Lower leg skin (tissue), 3 donors: ENCODE measurements around the gene TSC1.

Experiments used
- CTCF ChIP-seq, 3 donors: fragments of 450-650 bp; IDR thresholded peaks; one replicate each; pipeline ENCODE4 v1.5.1; 2016; ENCODE audit warnings: antibody characterized with exemption in 3 of 3, mild to moderate bottlenecking in 3 of 3, moderate library complexity in 2 of 3
- POLR2A ChIP-seq, 2 donors: fragments of 450-650 bp; IDR thresholded peaks; one replicate each; pipeline ENCODE4 v1.6.1; 2016 to 2017; ENCODE audit warnings: antibody characterized with exemption in 2 of 2, mild to moderate bottlenecking in 1 of 2, moderate library complexity in 1 of 2

- TF ChIP-seq POLR2A (IDR thresholded peaks at IDR 0.05) (no peak), CTCF (IDR thresholded peaks at IDR 0.05) (no peak)
Measured at GRCh38 chr9:132861666-132862065, 82.8 kb downstream of the TSC1 start.
